Activated CD4-positive, alpha-beta T cell treated with anti-CD3 and anti-CD28 coated beads, Interleukin-2, Interleukin-4, amounts not matched to agents 100 ng/mL and 50 ng/mL, durations not matched to agents 16 hours and 8 hours (primary cell): Measurements from ENCODE around the gene VIPAS39.
"Not testable (repeated sequence)": the region's sequence is repeated elsewhere in the genome, so short reads cannot be mapped to it uniquely, and the experiment has no call there.

Experiments used
- DNase-seq: peaks from one replicate; pipeline ENCODE4 v3.0.0-alpha.2; 2020; ENCODE audit warnings: low spot score

The VIPAS39 gene

DNA sequence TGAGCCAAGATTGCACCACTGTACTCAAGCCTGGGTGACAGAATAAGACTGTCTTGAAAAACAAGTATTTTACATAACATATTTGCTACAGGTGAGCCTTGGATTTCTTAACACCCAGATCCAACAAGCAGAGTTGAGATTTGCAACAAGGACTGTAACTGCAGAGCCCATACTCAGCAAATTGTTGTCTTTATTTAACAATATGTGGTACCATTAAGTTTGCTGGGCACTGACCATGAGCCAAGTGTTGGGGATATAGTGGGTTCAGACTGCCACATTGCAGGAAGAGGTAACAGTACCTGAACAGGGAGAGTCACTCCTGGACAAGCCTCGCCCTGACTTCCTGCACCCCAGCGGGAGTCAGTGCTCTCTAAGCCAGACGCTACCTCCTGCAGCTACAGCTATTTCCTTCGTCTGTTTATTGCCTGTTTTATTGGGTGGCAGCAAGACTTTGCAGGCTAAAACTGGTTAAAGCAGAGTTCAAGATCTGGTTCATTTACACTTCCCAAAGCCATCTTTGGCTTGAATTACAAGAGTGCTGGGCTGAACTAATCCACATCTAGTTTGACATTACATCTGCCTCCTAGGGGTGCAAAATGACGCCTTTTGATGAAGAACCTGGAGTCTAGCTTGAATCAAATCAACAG, 12.9 kb upstream of the VIPAS39 start:
- no peak for DNase-seq

DNA sequence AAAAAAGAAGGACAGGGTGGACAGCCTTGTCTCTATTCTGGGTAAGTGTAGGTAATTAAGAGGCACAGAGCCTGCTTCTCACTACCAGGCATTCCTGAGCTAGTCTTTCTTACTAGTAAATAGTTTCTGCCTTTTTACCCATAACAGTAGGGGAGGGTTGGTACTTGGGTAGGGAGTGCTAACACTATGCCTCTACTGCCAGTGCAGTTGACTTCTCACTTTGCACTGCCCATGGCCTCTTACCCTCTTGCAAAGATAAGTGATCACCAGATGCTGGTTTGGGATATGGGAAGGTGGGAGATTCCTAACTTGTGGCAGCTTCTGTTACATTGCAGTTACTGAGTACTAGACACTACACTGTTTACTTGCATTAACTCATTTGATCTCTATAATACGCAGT, 12.1 kb upstream of the VIPAS39 start:
- no peak for DNase-seq

DNA sequence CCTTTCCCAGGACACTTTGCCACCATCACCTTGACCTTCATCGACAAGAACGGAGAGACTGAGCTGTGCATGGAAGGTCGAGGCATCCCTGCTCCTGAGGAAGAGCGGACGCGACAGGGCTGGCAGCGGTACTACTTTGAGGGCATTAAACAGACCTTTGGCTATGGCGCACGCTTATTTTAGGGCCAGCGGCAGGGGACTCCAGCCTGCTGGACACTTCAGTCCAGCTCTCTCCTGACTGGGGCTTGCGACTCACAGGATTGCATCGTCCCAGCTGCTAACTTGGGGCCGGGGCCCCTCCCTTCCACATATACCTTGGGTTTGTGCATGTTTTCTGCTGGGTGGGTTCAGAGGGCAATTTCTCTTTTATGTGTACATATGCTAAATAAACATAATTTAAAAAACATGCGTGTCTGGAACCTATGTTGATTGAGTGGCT, 11.7 kb upstream of the VIPAS39 start:
- no peak for DNase-seq

DNA sequence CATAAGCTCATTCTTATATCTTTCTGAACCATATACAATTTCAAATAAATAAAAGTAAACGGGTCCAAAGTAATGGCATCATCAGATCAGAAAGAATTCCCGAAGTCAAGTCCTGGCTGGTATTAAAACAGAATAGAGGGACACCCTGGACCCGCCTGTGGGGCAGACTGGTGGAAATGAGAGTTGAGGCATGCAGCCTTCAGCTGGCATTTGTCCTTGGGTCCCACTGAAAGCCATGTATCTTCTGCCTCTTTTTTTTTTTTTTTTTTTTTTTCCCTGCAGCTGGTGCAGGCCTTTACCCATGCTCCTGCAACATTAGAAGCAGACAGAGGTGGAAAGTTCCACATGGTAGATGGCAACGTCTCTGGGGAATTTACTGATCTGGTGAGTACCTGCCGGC, 10.4 kb upstream of the VIPAS39 start:
- DNase-seq = no peak

DNA sequence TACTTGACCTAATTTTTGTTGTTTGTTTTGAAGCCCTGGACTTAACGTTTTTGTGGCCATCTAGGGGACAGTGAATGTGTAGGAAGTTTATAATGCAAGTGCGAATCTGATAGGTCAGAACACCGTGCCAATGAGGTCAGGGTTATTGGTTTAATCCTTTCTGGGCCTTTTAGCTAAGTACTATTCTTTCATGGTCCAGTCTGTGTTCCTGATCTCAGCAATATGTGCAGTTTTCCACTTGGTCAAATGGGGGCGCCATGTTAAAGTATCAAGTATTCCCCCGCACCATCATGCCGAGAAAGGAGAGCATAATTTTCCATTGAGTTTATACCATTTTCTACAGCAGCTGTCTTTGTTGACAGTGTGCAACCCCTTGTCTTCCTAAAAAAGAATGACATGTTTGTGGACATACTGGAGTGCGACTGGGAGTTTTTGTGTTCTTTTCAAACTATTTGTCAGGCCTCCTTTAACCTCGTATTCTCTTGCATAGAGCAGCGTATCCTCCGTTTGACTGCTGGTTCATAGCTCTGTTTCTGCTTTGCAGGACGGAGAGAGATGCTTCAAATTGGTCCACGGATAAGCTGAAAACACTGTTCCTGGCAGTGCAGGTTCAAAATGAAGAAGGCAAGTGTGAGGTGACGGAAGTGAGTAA, 1.8 kb upstream of the VIPAS39 start:
- DNase-seq = peak; percentile 74

DNA sequence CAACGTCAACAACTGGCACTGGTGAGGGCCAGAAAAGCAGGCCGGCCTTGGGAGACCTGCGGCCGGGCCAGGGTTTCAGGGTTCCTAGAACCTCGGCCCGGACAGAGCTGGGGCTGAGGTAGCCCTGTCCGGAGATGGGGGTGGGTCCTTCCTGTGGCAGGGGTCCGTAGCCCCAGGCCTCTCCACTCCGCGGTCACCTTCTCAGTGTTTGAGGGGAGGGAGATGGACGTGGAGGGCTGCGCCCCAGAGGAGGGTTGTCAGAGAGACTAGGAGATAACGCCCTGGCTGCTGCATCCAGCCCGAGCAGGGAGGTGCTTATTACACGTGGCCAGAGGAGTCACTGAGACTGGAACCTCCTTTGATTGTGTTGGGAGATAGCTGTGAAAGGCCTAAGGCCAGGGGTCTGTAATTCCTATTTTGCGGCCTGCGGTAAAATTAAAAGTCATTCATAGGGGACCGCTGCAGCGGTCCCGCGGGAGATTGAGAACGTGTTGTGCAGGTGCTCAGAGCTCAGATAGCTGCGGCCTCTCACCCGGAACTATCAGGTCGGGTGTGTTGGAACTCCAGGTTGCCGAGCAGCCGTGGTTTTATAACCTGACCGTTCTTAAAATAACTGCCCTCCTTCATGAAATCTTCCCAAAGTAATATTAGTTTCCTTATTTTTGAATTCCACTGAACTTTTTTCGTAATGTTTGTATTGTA, 999 bp upstream of the VIPAS39 start:
- peak; percentile 42 for DNase-seq

DNA sequence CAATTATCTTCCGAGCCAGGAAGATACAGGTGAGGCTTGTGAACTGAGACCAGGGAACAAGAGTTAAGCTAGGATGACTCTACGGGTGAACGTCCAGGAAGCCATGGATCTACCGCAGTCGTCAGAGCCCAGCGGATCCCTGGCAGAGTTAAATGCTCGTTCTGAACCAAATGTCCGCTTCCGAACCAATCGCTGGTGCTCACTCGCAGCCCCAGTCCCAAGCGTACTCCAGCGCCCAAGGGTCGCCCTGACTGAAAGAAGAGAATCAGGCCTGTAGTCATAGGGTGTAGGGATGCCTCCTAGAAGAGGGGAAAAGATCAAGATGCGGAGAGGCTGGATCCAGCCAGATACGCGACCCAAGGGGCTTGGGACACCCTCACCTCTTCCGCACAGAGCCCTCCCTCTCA, 283 bp downstream of the VIPAS39 start:
- DNase-seq = no peak

DNA sequence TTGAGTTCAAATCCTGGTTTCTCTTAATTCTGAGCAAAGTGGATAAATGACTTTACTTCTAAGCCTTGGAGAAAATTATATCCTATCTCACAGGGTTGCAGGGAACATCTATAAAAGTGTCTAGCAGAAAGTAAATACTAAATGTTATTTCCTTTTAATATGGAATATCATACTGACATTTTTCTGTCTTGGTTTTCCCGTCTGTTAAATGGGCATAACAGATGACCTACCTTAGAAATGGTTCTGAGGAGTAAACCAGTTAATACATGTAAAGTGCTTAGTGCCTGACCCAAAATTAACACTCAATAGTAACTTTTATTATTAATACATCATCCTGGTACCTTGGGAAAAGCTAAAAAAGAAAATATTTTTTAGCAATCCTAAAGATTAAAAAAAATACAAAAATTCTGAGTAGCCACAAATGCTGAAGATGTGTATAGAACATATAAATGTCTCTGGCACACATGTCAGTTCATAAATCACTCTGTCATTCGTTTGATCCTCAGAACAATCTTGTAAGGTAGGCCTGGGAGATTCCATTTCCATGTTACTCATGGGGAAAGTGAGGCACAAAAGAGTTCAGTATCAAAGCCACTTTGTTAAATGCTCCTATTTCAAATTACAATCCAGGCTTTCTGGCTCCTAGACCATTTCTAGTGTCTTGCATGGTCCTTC, 1.3 kb downstream of the VIPAS39 start:
- no peak for DNase-seq

DNA sequence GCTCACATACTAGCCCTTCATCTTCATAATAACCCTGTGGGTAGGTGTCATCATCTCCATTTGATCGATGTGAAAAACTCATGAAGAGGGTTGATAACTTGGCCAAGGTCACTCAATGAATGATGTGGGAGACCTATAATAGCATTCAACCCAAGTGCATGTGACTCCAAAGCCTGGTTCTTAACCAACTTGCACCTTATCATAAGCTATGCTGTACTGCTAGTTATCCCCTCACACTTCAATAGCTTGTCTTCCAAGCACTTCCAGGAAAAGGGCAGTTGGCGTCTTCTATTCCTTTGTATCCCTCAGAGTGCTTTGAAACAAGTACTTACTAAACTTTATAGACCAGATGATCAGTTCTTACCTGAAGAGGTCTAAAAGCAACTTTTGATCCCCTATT, 15.2 kb downstream of the VIPAS39 start:
- no peak for DNase-seq

DNA sequence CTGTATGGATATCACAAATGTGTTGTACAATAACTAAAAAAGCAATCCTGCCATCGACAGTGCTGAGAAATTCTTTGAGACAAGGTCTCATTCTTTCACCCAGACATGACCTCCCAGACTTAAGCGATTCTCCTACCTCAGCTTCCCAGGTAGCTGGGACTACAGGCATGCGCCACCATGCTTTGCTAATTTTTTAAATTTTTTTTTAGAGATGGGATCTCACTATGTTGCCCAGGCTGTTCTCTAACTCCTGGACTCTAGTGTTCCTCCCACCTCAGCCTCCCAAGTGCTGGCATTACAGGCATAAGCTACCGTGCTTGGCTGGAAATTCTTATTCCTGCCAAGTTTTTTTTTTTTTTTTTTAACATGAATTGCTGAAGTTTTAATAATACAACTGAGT, 17.5 kb downstream of the VIPAS39 start:
- no peak for DNase-seq

DNA sequence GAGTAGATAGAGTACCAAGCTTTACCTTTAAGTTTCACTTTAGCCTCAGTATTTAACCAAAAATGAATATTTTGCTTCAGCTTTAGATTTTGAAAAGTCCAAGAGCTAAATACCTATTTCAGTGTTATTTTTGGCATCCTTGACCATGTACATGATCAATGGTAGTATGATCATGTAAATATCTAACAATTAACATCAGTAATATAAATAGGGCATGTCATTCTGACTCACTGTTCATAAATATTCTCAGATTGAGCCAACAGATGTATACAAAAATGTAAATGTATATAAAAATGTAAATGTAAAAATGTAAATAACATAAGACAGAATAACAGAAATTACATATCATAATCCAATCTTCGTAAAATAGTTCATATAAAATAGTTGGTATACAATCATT, 18.8 kb downstream of the VIPAS39 start:
- no peak for DNase-seq

DNA sequence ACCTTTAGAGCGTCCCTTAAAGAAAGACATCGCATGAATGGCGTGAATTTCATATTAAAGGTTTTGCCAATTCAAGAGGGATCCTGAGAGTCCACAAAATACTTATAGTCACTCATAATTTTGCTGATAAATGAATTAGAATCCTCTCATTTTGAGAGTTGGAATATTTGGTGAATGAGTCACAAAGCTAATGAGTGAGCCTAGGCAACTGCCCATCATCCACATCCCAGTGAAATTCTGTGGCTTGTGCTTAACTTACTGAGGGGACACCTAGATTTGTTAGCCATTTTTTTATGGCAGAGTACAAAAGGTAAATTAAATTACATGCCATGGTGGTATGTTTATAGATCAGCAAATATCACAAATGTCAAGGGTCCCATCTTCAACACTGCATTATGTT, 21.4 kb downstream of the VIPAS39 start:
- DNase-seq = no peak

DNA sequence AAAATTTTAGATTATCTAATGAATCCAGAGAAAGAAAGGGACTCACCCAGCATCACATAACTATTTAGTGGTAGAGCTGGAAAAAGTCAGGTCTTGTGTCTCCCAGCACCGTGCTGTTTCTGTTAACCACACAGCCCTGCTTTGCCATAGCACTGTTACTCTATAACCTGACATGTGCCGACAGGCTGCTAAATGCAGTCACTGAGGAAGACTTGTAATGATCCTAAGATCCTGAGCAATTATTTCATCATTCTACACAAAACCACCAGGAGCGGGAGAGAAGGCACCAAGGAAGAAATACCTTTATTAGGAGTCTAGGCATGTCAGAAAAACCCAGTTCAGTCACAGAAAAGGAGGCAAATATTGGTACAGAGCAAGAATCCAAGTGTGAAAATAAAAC, 31.0 kb downstream of the VIPAS39 start:
- no peak for DNase-seq

DNA sequence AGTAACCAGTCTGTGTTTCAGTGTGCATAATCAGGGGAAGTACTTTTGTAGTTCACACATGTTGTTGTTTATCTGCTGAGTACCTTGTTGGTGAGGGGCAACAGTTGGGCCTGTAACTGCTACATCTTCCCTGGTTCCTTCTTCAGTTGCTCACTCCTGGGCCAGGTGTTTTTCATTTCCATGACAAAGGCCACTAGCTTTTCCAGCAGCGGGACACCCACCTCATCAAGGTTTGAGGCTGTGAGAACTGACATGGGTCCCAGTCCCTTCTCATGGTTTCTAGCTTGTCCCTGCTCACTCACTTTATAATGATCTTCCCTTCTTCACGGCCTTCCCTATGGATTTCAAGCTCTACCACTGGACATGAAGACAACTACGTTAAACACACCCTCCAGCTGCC, 32.5 kb downstream of the VIPAS39 start:
- DNase-seq = no peak

DNA sequence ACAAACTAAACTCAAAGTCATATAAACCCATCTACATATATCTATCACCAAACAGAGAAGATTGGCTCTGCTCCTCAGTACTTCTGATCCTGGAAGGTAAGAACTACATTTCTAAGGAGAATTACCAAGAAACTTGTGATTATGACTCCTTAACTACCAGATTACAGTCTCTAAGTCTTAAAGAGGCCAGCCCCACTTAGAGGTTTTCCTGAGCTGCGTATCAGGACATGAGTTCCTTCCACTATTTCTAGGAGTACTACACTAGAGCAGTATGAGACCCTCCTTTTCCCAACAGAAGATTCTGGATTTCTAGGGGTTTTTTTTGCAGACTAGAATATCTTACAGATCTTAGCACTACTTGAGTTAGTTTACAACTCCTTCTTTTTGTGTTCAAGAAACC, 34.0 kb downstream of the VIPAS39 start, which contains the start of gene NOXRED1:
NOXRED1 (minus strand) TSS at position 101 of the 400 bp plus-strand sequence. CDS start 634 bp downstream, outside the sequence.
- no peak for DNase-seq

DNA sequence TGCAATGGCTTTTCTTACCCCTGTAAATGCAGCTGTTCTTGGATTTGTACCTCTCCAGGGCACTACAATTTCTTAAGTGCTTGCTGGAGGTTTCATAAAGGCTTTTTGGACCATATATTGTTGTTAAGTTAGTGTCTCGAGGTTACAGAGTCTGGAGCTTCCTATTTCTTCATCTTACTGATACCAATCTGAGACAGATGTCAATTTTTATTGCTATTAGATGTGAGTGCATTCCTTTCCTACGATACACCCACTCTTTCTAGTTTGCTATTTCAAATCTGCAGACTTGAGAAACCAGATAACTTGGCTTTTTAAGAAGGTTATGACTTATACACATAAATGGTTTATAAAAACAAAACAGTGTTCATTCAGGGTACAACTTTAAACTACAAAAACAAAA, 36.2 kb downstream of the VIPAS39 start:
- DNase-seq = no peak

DNA sequence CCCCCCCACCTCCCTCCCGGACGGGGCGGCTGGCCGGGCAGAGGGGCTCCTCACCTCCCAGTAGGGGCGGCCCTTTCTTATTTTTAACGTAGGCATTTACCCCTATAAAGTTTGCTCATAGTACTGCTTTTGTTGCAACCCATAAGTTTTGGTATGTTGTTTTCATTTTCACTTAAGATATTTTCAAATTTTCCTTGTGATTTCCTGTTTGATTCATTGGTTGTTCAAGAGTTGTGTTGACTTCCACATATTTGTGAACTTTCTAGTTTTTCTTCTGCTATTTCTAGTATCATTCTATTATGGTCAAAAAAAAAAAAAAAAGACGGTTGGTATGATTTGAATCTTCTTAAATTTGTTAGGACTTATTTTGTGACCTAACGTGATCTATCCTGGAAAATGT, 40.6 kb downstream of the VIPAS39 start:
- DNase-seq = no peak

DNA sequence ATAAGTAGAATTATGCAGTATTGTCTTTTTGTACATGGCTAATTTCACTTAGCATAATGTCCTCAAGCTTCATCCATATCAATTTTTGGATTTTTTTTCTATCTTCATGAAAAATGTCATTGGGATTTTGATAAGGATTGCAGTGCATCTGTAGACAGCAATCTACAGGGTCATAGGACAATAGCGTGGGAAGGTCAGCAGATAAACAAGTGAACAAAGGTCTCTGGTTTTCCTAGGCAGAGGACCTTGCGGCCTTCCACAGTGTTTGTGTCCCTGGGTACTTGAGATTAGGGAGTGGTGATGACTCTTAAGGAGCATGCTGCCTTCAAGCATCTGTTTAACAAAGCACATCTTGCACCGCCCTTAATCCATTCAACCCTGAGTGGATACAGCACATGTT, 41.3 kb downstream of the VIPAS39 start:
- not testable (repeated sequence) for DNase-seq

DNA sequence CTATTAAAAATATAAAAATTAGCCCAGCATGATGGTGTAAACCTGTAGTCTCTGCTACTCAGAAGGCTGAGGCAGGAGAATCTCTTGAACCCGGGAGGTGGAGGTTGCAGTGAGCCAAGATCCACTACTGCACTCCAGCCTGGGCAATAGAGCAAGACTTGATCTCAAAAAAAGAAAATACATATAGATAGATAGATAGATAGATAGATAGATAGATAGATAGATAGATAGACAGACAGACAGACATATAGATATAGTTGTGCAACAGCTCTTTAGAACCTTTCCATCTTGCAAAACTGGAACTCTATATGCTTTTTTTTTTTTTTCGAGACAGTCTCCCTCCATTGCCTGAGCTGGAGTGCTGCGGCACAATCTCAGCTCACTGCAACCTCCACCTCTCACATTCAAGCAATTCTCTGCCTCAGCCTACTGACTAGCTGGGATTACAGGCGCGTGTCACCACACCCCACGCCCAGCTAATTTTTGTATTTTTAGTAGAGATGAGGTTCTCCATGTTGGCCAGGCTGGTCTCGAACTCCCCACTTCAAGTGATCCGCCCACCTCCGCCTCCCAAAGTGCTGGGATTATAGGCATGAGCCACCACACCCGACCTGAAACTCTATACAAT, 41.9 kb downstream of the VIPAS39 start:
- not testable (repeated sequence) for DNase-seq

DNA sequence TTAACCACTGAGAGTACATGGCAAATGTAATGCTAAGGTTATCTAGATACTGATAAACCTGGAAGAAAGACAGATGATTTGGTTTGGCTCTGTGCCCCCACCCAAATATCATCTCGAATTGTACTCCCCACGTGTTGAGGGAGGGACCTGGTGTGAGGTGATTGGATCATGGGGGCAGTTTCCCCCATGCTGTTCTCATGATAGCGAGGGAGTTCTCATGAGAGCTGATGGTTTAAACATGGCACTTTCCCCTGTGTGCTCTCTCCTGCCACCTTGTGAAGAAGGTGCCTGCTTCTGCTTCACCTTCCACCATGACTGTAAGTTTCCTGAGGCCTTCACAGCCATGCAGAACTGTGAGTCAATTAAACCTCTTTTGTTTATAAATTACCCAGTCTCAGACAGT, 48.3 kb downstream of the VIPAS39 start:
- peak; percentile 7 for DNase-seq

DNA sequence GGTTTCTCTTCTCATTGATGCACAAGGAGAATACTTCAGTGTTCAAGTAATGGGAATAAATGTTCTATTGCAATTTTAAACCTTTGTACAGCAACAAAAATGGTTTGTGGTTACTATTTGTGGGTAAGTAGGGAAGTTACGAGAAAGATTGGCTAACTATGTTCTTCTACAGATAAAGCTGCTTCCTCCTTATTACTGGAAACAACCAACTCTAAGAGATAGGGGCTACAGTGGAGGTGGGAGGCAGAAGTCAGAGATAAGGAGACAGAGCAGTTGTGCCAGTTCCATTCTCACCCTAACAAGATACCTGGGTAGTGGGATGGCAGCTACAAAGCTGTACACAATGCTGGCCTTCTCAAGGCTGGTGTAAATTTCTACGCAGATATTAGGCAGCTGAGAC, 50.2 kb downstream of the VIPAS39 start:
- DNase-seq = no peak

DNA sequence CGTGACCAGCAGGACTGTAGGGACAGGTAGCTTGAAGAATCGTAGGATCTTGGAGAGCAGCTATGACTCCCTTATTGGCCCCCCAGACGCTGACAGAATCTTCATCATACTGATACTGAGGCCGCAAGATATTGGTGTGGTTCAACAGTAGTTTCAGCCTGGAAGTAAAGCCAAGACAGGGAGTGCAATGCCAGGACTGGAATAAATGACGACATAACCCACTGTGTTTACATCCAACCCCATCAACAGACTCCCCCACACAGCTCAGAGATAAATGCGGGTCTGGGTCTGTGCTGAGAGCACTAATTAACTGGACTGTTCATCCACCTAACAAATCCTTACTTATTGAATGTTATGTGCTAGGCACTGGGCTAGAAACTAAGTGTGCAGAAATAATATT, 50.7 kb downstream of the VIPAS39 start:
- DNase-seq = no peak
